Liver (tissue), 9 donors: Measurements from ENCODE around the gene GPR37. TPM values are rescaled to one million over a fixed set of nuclear protein-coding genes. Genes with fewer than 3 reads are reported as not detected.

ENCODE experiments used
- DNase-seq: peaks from one replicate; pipeline ENCODE4 v3.0.0-alpha.2; 2017; ENCODE audit warnings: low spot score
- H3K27ac ChIP-seq, 2 donors: one replicate each; pipeline ENCODE4 v1.7.0; 2013; ENCODE audit warnings: inconsistent platforms in 2 of 2, low read length in 2 of 2, control low read depth in 1 of 2, low read depth in 1 of 2, mild to moderate bottlenecking in 1 of 2
- H3K27me3 ChIP-seq, 4 donors: one replicate each; pipeline versions ENCODE4 v1.6.1 to v1.7.0; 2013; ENCODE audit warnings: low read length in 3 of 4, inconsistent platforms in 1 of 4, mild to moderate bottlenecking in 1 of 4, moderate library complexity in 1 of 4; ENCODE audit not compliant: control insufficient read depth in 4 of 4, insufficient read depth in 4 of 4
- H3K36me3 ChIP-seq, 4 donors: one replicate each; pipeline versions ENCODE4 v1.6.1 to v1.7.0; 2013; ENCODE audit warnings: low read length in 3 of 4, mild to moderate bottlenecking in 3 of 4, low read depth in 1 of 4, moderate library complexity in 1 of 4; ENCODE audit not compliant: control insufficient read depth in 4 of 4, insufficient read depth in 3 of 4
- H3K4me1 ChIP-seq, 4 donors: one replicate each; pipeline versions ENCODE4 v1.6.1 to v1.7.0; 2013; ENCODE audit warnings: low read length in 3 of 4, mild to moderate bottlenecking in 3 of 4, moderate library complexity in 1 of 4; ENCODE audit not compliant: control insufficient read depth in 4 of 4, insufficient read depth in 4 of 4
- H3K4me3 ChIP-seq, 3 donors: one replicate each; pipeline versions ENCODE4 v1.6.1 to v1.7.0; 2013; ENCODE audit warnings: low read length in 3 of 3, control low read depth in 1 of 3, low read depth in 1 of 3, mild to moderate bottlenecking in 1 of 3
- H3K9ac ChIP-seq, 2 donors: one replicate each; pipeline ENCODE4 v1.7.0; 2013; ENCODE audit warnings: low read length in 2 of 2, mild to moderate bottlenecking in 2 of 2, moderate library complexity in 2 of 2, control low read depth in 1 of 2, low read depth in 1 of 2
- H3K9me3 ChIP-seq, 4 donors: one replicate each; pipeline versions ENCODE4 v1.6.1 to v1.7.0; 2013; ENCODE audit warnings: low read length in 3 of 4; ENCODE audit not compliant: control insufficient read depth in 4 of 4
- EGR1 ChIP-seq, 2 donors: IDR thresholded peaks; 2 replicates each; pipeline ENCODE4 v1.6.1; 2016 to 2018; ENCODE audit warnings: antibody characterized with exemption in 2 of 2, low read depth in 2 of 2
- FOXA1 ChIP-seq: IDR thresholded peaks from 2 replicates; pipeline ENCODE4 v1.6.1; 2016; ENCODE audit warnings: antibody characterized with exemption
- JUND ChIP-seq, 2 donors: IDR thresholded peaks; 2 replicates each; pipeline ENCODE4 v1.6.1; 2016; ENCODE audit warnings: antibody characterized with exemption in 2 of 2
- NR2F2 ChIP-seq: IDR thresholded peaks from 2 replicates; pipeline ENCODE4 v1.6.1; 2016; ENCODE audit warnings: antibody characterized with exemption
- RAD21 ChIP-seq, 2 donors: IDR thresholded peaks; 2 replicates each; pipeline ENCODE4 v1.6.1; 2016; ENCODE audit warnings: antibody characterized with exemption in 2 of 2, mild to moderate bottlenecking in 2 of 2
- RXRA ChIP-seq, 2 donors: IDR thresholded peaks; 2 replicates each; pipeline ENCODE4 v1.6.1; 2017 to 2018; ENCODE audit warnings: antibody characterized with exemption in 2 of 2, mild to moderate bottlenecking in 1 of 2
- SP1 ChIP-seq: IDR thresholded peaks from 2 replicates; pipeline ENCODE4 v1.6.1; 2018; ENCODE audit warnings: antibody characterized with exemption, mild to moderate bottlenecking
- TAF1 ChIP-seq: conservative IDR thresholded peaks from 2 replicates; pipeline ENCODE4 v1.6.1; 2016; ENCODE audit warnings: antibody characterized with exemption, mild to moderate bottlenecking
- YY1 ChIP-seq: IDR thresholded peaks from 2 replicates; pipeline ENCODE4 v1.6.1; 2016; ENCODE audit warnings: antibody characterized with exemption, mild to moderate bottlenecking
- WGBS: extraction: QIAGEN DNeasy Blood & Tissue Kit; methylation state at CpG from one replicate; pipeline ENCODE4 v1.1.7; 2013; 5-methylcytosine and 5-hydroxymethylcytosine counted together
- polyA plus RNA-seq, 2 donors: library from polyadenylated mRNA; stranded (reverse) in 1 of 2; unstranded in 1 of 2; fragments of 200-250 nt in 1 of 2; fragments of >200 nt in 1 of 2; fragmentation: Nextera tagmentation in 1 of 2; extraction: Ambion mirVana in 1 of 2; gene quantifications; one replicate each; pipeline versions ENCODE4 v1.2.1 to v1.2.3, GENCODE V29; 2013 to 2015
- total RNA-seq, 2 donors: library from RNA; depleted of rRNA; stranded (reverse); fragments of >200 nt; gene quantifications; one replicate each; pipeline ENCODE4 v1.2.3, GENCODE V29; 2014
- TF ChIP-seq, protein P1 (sequence below): IDR thresholded peaks from 2 replicates; pipeline ENCODE4 v1.6.1; 2016; ENCODE audit warnings: antibody characterized with exemption, mild to moderate bottlenecking
- TF ChIP-seq, protein P2 (sequence below): IDR thresholded peaks from 2 replicates; pipeline ENCODE4 v1.6.1; 2016; ENCODE audit warnings: antibody characterized with exemption
- donor health status: healthy.
- donor health status: healthy.
- donor health status: healthy.
- donor health status: healthy.
- donor health status: healthy.

The GPR37 gene
- total and polyA plus RNA-seq, 4 donors: 0.33 to 12.0 (median 8.7) TPM

DNA sequence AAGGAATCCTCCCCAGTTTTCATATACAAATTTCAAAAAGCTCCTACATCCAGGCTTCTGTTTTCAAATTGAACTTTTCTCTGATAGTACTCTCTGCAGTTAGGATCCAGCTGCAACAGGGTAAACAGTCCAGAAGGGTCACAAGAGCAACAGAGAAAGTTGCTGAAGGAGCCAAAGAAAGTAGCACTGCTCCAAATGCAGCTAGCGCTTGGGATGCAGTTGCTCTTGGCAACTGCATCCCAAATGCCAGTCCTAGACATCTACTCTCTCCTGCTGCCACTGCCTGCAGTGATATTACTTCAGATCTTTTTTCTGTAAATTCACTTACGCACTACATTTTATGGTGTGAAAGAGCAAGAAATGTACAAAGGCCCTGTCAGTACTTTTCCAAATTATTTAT, 14.6 kb downstream of the GPR37 start:
- no peaks in the 10 kb centered on the region for H3K9me3 ChIP-seq
- no peak overlapping the region for H3K9ac ChIP-seq
- WGBS: 86% methylated on average over 2 of the region's 2 CpGs
- no peak overlapping the region for H3K27ac ChIP-seq
- TF ChIP-seq EGR1 (IDR thresholded peaks at IDR 0.05; ENCODE audit: low read depth in 2 of 2) (no peak), YY1 (no peak), JUND (IDR thresholded peaks at IDR 0.05) (no peak), RAD21 (IDR thresholded peaks at IDR 0.05) (no peak)
- TF ChIP-seq, protein P1, sequence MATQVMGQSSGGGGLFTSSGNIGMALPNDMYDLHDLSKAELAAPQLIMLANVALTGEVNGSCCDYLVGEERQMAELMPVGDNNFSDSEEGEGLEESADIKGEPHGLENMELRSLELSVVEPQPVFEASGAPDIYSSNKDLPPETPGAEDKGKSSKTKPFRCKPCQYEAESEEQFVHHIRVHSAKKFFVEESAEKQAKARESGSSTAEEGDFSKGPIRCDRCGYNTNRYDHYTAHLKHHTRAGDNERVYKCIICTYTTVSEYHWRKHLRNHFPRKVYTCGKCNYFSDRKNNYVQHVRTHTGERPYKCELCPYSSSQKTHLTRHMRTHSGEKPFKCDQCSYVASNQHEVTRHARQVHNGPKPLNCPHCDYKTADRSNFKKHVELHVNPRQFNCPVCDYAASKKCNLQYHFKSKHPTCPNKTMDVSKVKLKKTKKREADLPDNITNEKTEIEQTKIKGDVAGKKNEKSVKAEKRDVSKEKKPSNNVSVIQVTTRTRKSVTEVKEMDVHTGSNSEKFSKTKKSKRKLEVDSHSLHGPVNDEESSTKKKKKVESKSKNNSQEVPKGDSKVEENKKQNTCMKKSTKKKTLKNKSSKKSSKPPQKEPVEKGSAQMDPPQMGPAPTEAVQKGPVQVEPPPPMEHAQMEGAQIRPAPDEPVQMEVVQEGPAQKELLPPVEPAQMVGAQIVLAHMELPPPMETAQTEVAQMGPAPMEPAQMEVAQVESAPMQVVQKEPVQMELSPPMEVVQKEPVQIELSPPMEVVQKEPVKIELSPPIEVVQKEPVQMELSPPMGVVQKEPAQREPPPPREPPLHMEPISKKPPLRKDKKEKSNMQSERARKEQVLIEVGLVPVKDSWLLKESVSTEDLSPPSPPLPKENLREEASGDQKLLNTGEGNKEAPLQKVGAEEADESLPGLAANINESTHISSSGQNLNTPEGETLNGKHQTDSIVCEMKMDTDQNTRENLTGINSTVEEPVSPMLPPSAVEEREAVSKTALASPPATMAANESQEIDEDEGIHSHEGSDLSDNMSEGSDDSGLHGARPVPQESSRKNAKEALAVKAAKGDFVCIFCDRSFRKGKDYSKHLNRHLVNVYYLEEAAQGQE: no peak
- no peak for DNase-seq
- H3K4me1 ChIP-seq: no peaks in the 10 kb centered on the region
- H3K27me3 ChIP-seq: no peaks in the 10 kb centered on the region
- no peak overlapping the region for H3K4me3 ChIP-seq
- H3K36me3 ChIP-seq: peaks cover 0 to 2% (median 0%) of the 10 kb centered on the region in 4 donors

DNA sequence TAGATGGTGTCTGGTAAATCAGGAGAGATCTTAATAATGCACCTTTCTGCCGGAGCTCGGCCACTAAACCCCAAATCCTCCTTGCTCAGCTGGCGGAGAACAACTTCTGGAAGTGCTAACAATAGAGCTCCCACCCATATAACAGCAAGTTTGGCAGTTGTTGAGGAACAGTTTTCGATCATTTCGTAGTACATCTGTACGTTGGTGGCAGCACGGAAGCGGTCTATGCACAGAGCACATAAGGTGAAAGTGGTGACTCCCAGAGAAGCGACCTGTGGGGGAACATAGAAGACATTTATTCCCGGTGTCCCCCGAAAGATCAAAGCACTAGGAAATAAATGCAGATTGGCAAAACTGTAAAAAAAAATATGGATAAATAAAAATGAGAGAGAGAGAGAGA, 18.5 kb downstream of the GPR37 start:
- TF ChIP-seq RAD21 (IDR thresholded peaks at IDR 0.05): no peak
- H3K27ac ChIP-seq: no peak overlapping the region
- no peaks in the 10 kb centered on the region for H3K4me1 ChIP-seq
- 92% methylated on average over 11 of the region's 11 CpGs for WGBS
- DNase-seq: no peak
- H3K9me3 ChIP-seq: no peaks in the 10 kb centered on the region
- H3K9ac ChIP-seq: no peak overlapping the region
- H3K4me3 ChIP-seq: no peak overlapping the region
- peaks cover 0 to 2% (median 0%) of the 10 kb centered on the region in 4 donors for H3K36me3 ChIP-seq
- no peaks in the 10 kb centered on the region for H3K27me3 ChIP-seq

DNA sequence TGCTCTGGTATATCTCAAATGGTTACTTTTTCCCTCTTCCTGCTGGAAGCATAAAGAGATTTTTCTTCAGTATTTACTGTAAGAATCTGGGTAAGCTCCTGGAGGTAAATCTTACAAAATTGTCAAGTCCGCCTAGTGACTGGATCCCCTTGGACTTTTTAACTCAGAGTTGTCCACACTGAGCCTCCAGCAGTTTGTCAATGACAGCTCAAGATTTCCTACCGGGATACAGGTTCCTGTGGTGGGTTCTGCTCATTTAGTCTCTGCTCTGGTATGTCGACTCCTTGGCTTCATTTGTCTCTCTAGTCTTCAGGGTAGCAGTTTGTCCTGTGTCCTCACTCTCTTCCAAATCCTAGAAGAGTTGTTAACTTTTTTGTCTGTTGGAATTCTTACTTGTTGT, 27.0 kb downstream of the GPR37 start:
- Histone ChIP-seq H3K9me3 (no peaks in the 10 kb centered on the region), H3K4me1 (no peaks in the 10 kb centered on the region), H3K27ac (no peak overlapping the region), H3K9ac (no peak overlapping the region), H3K4me3 (no peak overlapping the region), H3K36me3 (no peaks in the 10 kb centered on the region), H3K27me3 (no peaks in the 10 kb centered on the region)
- 61% methylated on average over 3 of the region's 3 CpGs for whole genome bisulfite sequencing
- no peak for TF ChIP-seq SP1
- TF ChIP-seq, protein P2, sequence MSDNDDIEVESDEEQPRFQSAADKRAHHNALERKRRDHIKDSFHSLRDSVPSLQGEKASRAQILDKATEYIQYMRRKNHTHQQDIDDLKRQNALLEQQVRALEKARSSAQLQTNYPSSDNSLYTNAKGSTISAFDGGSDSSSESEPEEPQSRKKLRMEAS: no peak
- TF ChIP-seq, protein P1: no peak
- no peak for TF ChIP-seq RXRA (IDR thresholded peaks at IDR 0.05)
- no peak for TF ChIP-seq EGR1 (IDR thresholded peaks at IDR 0.05; ENCODE audit: low read depth in 2 of 2)
- TF ChIP-seq FOXA1: no peak
- TF ChIP-seq TAF1: no peak
- no peak for TF ChIP-seq NR2F2
- DNase-seq: no peak
